Activated B cell treated with CpG ODN at 0.5 μM for 24 hours (primary cell): Measurements from ENCODE around the gene CNTN1. TPM values are rescaled to one million over a fixed set of nuclear protein-coding genes. Genes with fewer than 3 reads are reported as not detected.

Experiments
- ATAC-seq: fragments of 200-7000 bp; cut with Tn5 transposase; one replicate; pipeline ENCODE4 v1.10.0; 2021; ENCODE audit warnings: low read depth, mild to moderate bottlenecking, moderate library complexity
- CTCF ChIA-PET: fragments of 350-600 bp; sonication (Branson Sonifier 250); formaldehyde crosslinking; loops from one replicate; lab custom pipeline; 2021; ENCODE audit warnings: antibody characterized with exemption; lab: Charles Lee
- POLR2A ChIA-PET: fragments of 350-600 bp; sonication (Branson Sonifier 250); formaldehyde crosslinking; loops from one replicate; lab custom pipeline; 2021; ENCODE audit warnings: antibody characterized with exemption; lab: Charles Lee
- DNase-seq: peaks from one replicate; pipeline ENCODE4 v3.0.0; 2022
- H3K27ac Mint-ChIP-seq: one replicate; pipeline ENCODE4 v1.8.0; 2020; ENCODE audit warnings: mixed read lengths
- H3K27me3 Mint-ChIP-seq: one replicate; pipeline ENCODE4 v1.8.0; 2021; ENCODE audit warnings: mixed read lengths
- H3K36me3 Mint-ChIP-seq: one replicate; pipeline ENCODE4 v1.8.0; 2021; ENCODE audit warnings: low read depth, mixed read lengths
- H3K4me1 Mint-ChIP-seq: one replicate; pipeline ENCODE4 v1.8.0; 2021; ENCODE audit warnings: mixed read lengths
- H3K4me3 Mint-ChIP-seq: one replicate; pipeline ENCODE4 v1.8.0; 2020; ENCODE audit warnings: mild to moderate bottlenecking, mixed read lengths
- H3K9me3 Mint-ChIP-seq: one replicate; pipeline ENCODE4 v1.8.0; 2020; ENCODE audit warnings: mixed read lengths
- intact Hi-C: fragments of 100-400 bp; cut with micrococcal nuclease; formaldehyde crosslinking; loops from one replicate; pipeline ENCODE4 v1.15.1; 2024
- total RNA-seq: library from RNA; stranded (reverse); gene quantifications from 2 replicates; pipeline ENCODE4 v1.2.3, GENCODE V29; 2022
- TF ChIP-seq, protein P1 (sequence below): fragments of 200-600 bp; IDR thresholded peaks from one replicate; pipeline ENCODE4 v1.8.0; 2022; ENCODE audit warnings: antibody characterized with exemption, mild to moderate bottlenecking

CNTN1 gene
- total RNA-seq, 1 donor from 2014 or later = not detected

DNA sequence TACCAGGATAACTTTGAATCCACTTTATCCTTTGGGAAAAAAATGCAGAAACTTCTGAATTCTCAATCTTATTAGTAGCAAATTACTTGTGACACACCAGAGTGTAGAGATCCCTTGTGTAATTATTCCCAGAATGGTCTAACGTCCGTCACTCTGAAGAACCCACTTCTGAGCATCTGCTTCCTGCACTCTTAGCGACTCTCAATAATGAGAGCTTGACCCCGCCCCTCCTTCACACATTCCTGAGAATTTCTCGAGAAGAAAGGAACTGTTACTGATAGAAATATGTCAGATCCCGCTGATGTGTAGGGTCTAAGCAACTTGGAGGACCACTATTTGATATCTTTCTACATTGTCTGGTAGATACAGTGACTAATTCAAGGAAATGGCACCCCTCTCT lies 277.6 kb downstream of the CNTN1 start:
- no peak overlapping the region for H3K4me3 Mint-ChIP-seq
- H3K36me3 Mint-ChIP-seq = no peaks in the 10 kb centered on the region
- no peak for DNase-seq
- TF ChIP-seq, protein P1, sequence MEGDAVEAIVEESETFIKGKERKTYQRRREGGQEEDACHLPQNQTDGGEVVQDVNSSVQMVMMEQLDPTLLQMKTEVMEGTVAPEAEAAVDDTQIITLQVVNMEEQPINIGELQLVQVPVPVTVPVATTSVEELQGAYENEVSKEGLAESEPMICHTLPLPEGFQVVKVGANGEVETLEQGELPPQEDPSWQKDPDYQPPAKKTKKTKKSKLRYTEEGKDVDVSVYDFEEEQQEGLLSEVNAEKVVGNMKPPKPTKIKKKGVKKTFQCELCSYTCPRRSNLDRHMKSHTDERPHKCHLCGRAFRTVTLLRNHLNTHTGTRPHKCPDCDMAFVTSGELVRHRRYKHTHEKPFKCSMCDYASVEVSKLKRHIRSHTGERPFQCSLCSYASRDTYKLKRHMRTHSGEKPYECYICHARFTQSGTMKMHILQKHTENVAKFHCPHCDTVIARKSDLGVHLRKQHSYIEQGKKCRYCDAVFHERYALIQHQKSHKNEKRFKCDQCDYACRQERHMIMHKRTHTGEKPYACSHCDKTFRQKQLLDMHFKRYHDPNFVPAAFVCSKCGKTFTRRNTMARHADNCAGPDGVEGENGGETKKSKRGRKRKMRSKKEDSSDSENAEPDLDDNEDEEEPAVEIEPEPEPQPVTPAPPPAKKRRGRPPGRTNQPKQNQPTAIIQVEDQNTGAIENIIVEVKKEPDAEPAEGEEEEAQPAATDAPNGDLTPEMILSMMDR = no peak
- no peaks in the 10 kb centered on the region for H3K4me1 Mint-ChIP-seq
- ATAC-seq = no peak
- H3K9me3 Mint-ChIP-seq = no peaks in the 10 kb centered on the region
- CTCF ChIA-PET = no interaction called here
- peaks cover 2% of the 10 kb centered on the region for H3K27me3 Mint-ChIP-seq
- POLR2A ChIA-PET = no interaction called here
- intact Hi-C loops = no loop called here
- no peak overlapping the region for H3K27ac Mint-ChIP-seq

DNA sequence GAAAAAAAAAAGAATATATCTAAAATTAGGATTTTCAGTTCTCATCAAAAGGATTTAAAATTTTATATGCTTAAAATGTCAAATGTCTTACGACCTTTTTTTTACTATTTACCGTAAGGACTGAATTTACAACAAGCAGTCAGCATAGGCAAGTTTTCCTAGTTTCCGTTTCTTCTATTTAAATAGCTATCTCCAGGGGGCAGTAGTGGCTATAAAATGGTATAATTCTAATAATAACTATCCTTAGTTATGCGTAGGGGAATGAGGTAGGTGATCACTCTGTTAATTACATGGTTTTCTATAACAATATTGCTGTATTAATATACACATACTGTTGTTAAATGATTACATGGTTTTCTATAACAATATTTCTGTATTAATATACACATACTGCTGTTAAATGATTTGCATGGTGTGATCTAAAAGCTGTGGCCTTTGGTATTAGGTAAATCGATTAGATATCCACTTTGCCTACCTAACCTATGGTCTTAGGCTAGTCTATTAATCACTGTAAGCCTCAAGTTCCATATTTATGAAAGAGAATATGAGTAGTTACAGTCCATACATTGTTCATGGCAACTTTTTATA lies 278.2 kb downstream of the CNTN1 start:
- Mint-ChIP-seq H3K27ac (no peak overlapping the region), H3K27me3 (peaks cover 2% of the 10 kb centered on the region), H3K9me3 (no peaks in the 10 kb centered on the region), H3K36me3 (no peaks in the 10 kb centered on the region), H3K4me3 (no peak overlapping the region), H3K4me1 (no peaks in the 10 kb centered on the region)
- DNase-seq = no peak
- ChIA-PET POLR2A (no interaction called here), CTCF (no interaction called here)
- TF ChIP-seq, protein P1 = no peak
- no peak for ATAC-seq
- intact Hi-C loops = no loop called here

DNA sequence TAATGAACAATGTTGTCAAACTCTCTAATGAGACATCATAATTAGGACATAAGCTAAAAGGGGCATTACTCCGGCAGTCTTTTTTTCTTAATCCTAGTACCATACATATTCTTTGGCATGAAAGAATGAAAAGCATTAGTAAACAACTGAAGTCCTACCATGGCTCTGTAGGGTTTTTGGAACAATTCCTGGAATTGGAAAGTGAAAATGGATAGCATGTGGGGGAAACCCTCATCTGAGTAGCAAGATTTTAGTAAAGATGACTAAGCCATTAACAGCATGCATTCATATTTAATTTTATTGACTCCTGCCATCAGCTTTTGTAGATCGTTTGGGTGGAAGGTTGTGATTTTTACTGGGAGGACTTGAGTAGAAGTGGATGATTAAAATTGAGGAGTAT lies 279.7 kb downstream of the CNTN1 start:
- Mint-ChIP-seq H3K27ac (no peak overlapping the region), H3K4me1 (no peaks in the 10 kb centered on the region), H3K27me3 (peaks cover 2% of the 10 kb centered on the region), H3K36me3 (no peaks in the 10 kb centered on the region), H3K9me3 (no peaks in the 10 kb centered on the region), H3K4me3 (no peak overlapping the region)
- TF ChIP-seq, protein P1 = no peak
- ATAC-seq (no peak), DNase-seq (no peak)
- ChIA-PET CTCF (no interaction called here), POLR2A (no interaction called here)
- intact Hi-C loops = no loop called here

DNA sequence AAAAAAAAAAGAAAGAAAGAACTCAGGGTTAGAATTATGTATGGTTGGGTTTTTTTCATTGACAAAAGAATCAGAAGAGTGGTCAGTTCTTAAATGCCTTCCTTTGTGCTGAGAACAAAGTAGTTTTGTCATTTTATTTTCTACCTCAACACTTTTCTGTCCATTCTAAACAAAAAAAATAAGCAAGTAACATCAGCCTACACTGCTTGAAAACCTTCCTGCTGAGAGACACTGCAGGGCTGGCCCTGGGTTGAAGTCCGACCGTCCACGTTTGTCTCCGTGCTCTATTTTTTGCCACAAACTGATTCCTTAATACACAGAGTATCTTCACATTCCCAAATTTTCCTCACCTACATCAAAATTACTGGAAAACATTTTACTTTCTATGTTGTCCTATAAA lies 284.3 kb downstream of the CNTN1 start:
- POLR2A ChIA-PET = no interaction called here
- no peaks in the 10 kb centered on the region for H3K4me1 Mint-ChIP-seq
- H3K9me3 Mint-ChIP-seq = no peaks in the 10 kb centered on the region
- H3K4me3 Mint-ChIP-seq = no peak overlapping the region
- TF ChIP-seq, protein P1 = no peak
- CTCF ChIA-PET = no interaction called here
- H3K27me3 Mint-ChIP-seq = no peaks in the 10 kb centered on the region
- no peak for ATAC-seq
- DNase-seq = no peak
- H3K27ac Mint-ChIP-seq = no peak overlapping the region
- no peaks in the 10 kb centered on the region for H3K36me3 Mint-ChIP-seq
- intact Hi-C loops = no loop called here

DNA sequence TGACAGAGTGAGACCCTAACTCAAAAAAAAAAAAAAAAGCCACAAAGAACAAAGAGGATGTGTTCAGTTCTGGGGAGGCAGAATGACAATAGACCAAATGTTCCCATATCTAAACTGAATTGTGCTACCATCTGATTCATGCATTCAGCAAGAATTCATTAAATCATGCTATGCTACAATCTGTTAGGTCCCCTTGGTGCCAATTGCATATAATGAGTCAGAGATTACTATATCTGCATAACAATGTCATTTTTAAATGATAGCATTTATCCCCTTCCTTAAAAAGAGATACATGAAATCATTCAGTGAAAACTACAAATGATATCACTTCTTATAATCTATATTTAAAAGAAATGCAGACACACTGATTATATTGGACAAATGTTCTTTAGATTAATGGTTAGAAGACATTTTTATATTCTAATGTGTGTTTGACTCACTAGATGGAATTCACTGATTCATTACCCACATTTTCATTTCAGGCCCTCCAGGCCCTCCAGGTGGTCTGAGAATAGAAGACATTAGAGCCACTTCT lies 288.3 kb downstream of the CNTN1 start:
- no peak for ATAC-seq
- DNase-seq = no peak
- Mint-ChIP-seq H3K4me3 (no peak overlapping the region), H3K27me3 (no peaks in the 10 kb centered on the region), H3K36me3 (no peaks in the 10 kb centered on the region), H3K4me1 (no peaks in the 10 kb centered on the region), H3K9me3 (peaks cover 2% of the 10 kb centered on the region), H3K27ac (no peak overlapping the region)
- ChIA-PET CTCF (no interaction called here), POLR2A (no interaction called here)
- intact Hi-C loops = no loop called here
- TF ChIP-seq, protein P1 = no peak
